ENCODE measurements around the gene MARK1.

MARK1 gene

GRCh38 chr1:220692436-220693228, 164.7 kb downstream of the MARK1 start:
- no peak for DNase-seq

DNA sequence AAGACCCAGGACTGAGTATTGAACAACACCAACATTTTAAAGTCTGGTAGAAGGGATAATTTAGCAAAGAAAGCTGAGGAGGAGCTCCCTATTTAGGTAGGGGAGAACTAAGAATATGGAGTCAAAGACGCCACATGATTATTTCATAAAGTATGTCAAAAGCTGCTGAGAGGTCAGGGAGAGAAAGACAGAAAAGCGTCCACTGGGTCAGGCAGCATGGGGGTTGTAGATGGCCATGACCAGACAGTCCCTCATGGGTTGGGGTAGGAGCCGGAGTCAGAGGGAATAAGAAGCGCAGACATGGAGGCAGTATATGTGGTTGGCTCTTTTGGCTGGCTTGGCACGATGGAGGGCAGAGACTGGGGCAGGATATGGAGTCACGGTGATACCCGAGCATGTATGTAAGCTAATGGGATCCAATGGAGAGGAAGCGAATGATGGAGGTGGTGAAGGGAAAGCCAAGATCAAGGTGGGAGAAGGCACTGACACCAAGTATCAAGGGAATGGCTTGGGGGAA, 167.0 kb downstream of the MARK1 start:
- no peak for DNase-seq

DNA sequence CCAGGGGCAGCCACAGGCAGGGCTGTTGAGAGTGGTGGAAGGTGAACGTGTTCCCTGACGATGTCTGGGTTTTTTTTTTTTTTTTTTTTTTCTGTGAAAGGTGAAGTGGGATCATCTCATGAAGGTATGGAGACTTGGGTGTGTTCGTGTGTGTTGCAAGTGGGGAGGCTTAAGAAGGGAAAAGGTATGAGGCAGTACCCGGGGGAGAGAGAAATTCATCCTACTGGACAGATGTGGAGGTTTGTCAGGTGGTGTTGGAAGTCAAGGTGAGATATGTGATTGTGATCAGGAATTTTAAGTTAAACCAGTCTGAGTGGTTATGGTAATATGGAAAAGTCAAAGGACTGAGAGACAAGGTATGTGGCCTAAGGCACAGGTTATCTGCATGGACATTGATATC, 167.5 kb downstream of the MARK1 start:
- DNase-seq, result no peak

DNA sequence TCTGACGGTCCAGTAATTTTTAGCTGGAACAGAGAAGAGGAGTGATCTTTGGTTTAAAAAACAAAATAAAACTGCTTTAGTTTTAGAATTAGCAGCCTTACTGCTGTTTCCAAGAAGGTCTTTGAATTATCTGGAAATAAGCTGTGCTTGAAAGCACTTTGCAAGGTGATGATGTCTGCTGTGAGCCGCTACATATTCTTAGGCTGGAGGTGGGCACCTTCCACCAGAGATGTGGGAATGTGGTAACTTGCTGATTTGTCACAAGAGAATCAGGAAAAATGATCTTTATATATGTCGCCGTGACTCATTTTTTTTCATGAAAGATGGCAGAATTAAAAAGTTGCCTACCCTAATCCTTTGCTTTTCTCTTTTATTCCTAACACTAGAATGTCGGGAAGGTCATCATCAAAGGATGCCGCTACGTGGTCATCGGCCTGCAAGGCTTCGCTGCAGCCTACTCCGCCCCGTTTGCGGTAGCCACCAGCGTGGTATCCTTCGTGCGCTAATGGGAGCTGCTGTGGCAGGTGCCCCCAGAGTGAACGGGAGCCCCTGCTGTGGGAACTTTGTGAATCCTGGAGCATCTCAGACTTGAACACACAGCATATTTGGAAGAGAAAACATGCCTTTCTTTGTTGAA, 168.4 kb downstream of the MARK1 start:
- DNase-seq, result no peak

DNA sequence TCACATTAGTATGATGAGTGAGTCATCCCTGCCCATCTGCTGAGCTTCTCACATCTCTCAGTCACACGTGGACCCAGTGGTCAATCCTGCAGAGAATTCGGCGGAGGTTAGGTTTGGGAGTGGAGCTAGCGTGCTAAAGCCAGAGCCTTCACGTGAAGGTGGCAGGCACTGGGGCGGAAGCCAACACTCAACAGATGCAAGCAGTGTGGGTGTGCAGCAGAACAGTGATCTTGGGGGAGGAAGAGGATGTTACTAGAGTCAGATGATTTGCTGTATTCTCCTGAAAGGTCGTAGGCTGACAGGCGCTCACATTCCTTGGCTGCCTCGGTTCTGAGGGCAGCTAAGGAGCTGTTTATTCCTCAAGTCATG, 168.9 kb downstream of the MARK1 start:
- DNase-seq, result no peak

DNA sequence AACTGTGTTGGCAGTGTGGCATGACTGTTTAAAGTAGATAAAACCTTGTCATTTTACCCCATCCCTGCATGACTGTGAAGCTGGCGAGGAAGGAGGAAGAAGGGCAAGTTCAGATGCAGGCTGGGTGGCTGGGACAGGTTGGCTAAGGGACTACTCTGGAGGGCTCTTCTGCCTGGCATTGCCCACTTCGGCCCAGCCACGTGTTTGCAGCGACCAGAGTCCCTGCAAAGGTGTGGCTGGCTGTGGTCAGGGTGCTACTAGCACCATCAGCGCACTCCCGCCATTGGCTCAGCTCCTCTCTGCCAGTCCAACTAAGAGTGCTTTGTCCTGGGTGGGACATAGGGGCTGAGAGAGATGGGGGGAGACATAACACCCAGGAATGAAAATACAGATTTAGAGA, 169.4 kb downstream of the MARK1 start:
- DNase-seq, result no peak

GRCh38 chr1:220698607-220699016, 170.7 kb downstream of the MARK1 start:
- no peak for DNase-seq

DNA sequence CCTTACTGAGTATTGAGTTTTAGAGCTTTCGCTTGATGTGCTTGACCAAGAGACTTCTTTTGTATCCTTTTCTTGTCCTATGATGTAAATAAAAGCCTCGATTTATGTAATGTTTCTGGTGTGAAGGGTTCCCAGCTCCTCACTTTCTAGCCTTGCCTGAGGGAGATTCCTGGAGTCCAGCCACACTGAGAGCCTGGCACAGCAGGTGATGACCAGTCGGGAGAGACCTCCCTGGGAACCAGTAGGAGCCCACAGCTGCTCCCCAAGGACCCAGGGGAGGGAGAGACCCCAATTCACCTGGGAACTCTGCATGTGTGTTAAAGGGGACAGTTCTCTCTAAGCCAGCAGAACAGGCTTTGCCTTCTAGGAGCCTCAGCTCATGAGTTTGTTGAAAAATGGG, 171.1 kb downstream of the MARK1 start:
- no peak for DNase-seq

DNA sequence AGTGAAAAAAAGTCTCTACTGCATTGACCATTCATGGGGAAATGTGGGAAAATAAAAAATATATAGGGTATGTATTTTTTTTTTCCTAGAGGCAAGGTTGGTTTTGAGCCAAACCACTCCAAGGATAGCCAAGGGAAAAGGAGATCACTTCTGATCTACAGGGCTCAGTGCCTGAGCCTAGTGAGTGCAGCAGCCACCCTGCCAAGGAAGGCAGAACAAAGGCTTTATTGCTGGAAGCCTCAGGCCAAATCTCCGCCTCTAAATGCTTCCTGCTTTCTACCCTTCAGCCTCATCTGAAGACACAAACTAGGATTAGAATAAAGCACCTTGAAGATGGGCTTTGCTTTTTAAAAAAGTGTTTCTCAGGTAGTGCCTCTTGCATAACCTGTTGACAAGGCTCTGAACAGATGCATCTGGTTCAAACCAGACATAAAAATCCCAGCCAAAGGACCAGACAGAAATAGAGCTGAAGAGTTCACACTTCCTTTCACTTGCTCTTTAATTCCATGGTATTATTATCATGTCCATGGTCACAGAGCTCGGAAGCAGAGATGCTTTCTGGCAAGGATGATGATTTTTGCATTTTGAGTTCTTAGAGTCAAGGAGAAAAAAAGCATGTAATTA, 172.7 kb downstream of the MARK1 start:
- no peak for DNase-seq

DNA sequence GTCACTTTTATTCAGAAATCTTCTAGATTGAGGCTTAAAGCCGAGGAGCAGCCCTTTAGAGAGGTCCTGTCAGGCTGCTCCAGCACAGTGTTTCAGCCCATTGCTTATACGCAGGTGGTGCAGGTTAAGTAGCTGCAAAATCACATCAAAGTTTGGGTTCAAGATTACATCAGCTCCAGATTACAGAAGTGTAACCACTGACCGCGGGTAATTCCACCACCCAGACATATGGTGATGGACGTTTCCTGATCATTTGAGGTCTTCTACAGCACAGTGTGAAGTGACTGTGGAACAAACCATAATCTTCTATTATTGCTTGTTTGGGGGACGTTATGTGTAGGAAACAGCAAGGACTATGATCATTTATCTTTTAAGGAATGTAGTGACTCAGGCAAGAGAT, 174.0 kb downstream of the MARK1 start:
- DNase-seq, result no peak

GRCh38 chr1:220702733-220703270, 174.9 kb downstream of the MARK1 start:
- DNase-seq, result no peak

DNA sequence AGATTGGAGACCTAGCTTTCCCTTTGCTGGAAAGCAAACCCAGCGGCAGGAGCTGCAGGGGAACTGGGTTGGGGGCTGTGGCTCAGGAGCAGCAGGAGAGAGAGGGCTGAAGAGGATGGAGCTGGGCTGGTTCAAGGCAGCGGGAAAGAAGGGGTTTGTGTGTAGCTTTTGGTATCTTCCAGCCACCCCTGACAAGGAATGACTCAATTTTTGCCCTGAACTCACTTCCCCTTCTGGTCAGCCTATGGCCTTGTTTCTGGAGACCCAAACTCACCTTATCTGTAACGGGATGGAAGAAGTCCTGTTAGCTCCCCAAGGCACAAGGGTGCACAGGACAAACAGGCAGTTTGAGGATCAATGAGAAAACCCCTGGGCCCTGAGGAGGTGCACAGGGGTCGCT, 175.4 kb downstream of the MARK1 start:
- no peak for DNase-seq

DNA sequence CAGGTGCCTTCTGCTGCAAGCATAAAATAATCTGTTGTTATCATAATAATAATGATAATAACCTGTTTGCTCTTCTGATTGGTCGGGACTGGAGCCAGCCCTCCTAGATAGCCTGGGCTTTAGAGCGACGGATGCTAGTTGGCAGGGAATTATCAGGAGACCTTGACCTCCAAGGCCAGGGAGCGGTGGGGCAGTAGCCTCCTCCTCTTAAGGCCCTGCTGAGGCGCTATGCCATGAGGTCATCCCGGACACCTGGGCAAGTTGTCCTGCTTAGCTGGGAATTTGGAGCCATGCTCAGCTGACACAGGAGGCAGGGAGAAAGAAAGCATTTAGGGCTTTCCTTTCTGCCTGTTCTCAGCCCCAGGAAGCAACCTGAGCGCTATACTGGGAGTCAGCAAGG, 177.8 kb downstream of the MARK1 start:
- no peak for DNase-seq

- DNase-seq, result no peak
Measured at GRCh38 chr1:220706480-220706879, 178.5 kb downstream of the MARK1 start.

- DNase-seq, result no peak
Measured at GRCh38 chr1:220707160-220707559, 179.2 kb downstream of the MARK1 start.

DNA sequence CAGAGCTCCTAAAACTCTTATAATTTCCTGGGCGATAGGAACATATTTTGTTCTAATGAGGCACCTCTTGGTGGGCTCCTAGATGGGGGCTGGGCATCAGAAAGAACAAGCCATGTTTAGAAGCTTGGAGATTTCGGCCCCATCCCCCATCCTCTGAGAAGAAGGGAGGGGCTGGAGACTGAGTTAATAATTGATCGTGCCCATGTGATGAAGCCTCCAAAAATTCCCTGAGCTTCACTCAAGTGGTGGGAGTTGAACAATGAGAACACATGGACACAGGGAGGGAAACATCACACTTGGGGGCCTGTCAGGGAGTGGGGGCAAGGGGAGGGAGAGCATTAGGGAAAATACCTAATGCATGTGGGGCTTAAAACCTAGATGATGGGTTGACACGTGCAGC, 180.3 kb downstream of the MARK1 start:
- DNase-seq, result no peak

DNA sequence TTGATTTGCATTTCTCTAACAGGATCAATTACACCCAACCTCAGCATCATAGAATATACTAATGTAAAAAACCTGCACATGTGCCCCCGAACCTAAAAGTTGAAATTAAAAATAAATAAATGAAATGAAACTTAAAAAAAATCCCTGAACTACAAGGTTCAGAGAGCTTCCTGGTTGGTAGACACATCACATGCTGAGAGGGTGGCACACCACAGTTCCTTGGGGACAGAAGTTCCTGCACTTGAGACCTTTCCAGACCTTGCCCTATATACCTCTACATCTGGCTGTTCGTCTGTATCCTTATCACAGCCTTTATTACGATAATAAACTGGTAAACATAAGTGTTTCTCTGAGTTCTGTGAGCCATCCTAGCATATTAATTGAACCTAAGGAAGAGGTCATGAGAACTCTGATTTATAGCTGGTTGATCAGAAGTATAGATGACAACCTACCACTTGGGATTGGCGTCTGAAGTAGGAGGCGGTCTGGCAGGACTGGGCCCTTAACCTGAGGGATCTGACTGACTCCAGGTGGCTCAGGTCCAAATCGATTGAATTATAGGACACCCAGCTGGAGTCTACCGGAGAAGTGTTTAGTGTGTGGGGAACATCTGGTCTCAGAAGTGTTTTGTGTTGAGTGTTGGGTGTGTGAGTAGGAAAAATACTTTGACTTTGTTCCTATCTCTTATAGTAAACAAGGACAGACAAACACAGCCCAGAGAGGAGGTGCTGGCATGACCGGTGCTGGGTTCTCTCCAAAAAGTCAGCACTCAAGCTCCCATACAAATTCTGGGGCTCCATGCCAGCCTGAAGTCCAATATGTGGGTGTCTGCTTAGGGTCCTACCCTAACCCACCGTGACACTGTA, 181.2 kb downstream of the MARK1 start:
- DNase-seq, result no peak

- no peak for DNase-seq
Measured at GRCh38 chr1:220710333-220710732, 182.4 kb downstream of the MARK1 start.

DNA sequence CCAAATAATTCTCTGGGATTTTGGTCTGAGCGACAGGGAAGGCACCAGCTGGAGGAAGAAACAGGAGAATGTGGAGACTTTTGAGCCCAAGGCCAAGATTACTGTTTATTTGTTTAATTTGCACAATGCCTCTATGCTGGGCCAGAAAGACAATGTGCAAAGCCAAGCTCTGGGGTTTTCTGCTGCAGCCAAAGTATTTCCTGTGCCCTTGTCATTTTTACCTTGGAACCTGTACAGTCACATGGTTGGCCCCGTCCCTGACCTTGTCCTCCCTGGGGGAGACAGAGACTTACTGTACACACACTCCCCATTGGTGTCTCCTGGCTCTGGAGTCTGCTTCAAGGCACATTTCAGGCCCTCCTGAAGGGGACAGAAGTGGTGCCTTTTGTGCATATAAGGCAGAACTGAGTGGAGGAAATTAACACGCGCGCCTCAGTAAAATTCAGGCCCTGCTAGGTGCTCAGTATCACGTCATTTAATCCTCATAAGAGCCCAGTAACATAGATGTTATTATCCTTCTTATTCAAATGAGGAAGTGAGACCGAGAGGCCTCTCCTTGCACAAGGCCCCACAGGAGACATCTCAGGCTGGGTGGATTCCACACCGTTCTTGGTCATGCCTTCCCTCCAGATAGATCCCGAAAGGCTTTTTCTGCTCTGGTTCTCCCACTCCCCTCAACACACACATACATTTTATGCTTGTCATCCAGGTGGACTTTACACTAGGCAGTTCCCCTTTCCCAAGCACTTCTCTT, 183.3 kb downstream of the MARK1 start:
- no peak for DNase-seq

Measured in activated CD4-positive, alpha-beta T cell treated with anti-CD3 and anti-CD28 coated beads for 1 hour (primary cell).